H9 (cell line): ENCODE data around the gene UNK. TPM values are rescaled to one million over a fixed set of nuclear protein-coding genes. Genes with fewer than 3 reads are reported as not detected.

Experiments used
- DNase-seq: peaks from one replicate; pipeline ENCODE4 v3.0.0-alpha.2; 2017
- H2AFZ ChIP-seq: one replicate; pipeline ENCODE4 v1.6.1; 2013; ENCODE audit warnings: mild to moderate bottlenecking, low read length, control low read depth, moderate library complexity
- H2AK5ac ChIP-seq: 2 replicates; pipeline ENCODE4 v1.6.1; 2013; ENCODE audit warnings: low read length, control low read depth, mixed read lengths; ENCODE audit not compliant: insufficient read length
- H2BK120ac ChIP-seq: one replicate; pipeline ENCODE4 v1.6.1; 2013; ENCODE audit warnings: low read depth, mild to moderate bottlenecking, low read length, control low read depth, inconsistent platforms; ENCODE audit not compliant: poor library complexity, severe bottlenecking
- H2BK12ac ChIP-seq: 2 replicates; pipeline ENCODE4 v1.6.1; 2013; ENCODE audit warnings: low read length, control low read depth, mixed read lengths, low read depth; ENCODE audit not compliant: insufficient read length
- H2BK15ac ChIP-seq: 2 replicates; pipeline ENCODE4 v1.6.1; 2013; ENCODE audit warnings: low read depth, low read length, control low read depth
- H2BK20ac ChIP-seq: one replicate; pipeline ENCODE4 v1.6.1; 2013; ENCODE audit warnings: low read depth, mild to moderate bottlenecking, low read length, control low read depth, inconsistent platforms; ENCODE audit not compliant: poor library complexity, severe bottlenecking
- H2BK5ac ChIP-seq: 2 replicates; pipeline ENCODE4 v1.6.1; 2013; ENCODE audit warnings: low read length, control low read depth, mixed read lengths; ENCODE audit not compliant: insufficient read length
- H3K14ac ChIP-seq: 2 replicates; pipeline ENCODE4 v1.6.1; 2013; ENCODE audit warnings: low read length, control low read depth; ENCODE audit not compliant: insufficient read depth
- H3K18ac ChIP-seq: 2 replicates; pipeline ENCODE4 v1.6.1; 2013; ENCODE audit warnings: low read depth, mild to moderate bottlenecking, mixed read lengths, low read length, control low read depth; ENCODE audit not compliant: insufficient read length
- H3K23ac ChIP-seq: 2 replicates; pipeline ENCODE4 v1.6.1; 2013; ENCODE audit warnings: low read length, control low read depth, mixed read lengths, low read depth; ENCODE audit not compliant: insufficient read length
- H3K23me2 ChIP-seq: 2 replicates; pipeline ENCODE4 v1.6.1; 2013; ENCODE audit warnings: low read depth, mild to moderate bottlenecking, mixed read lengths, low read length, control low read depth; ENCODE audit not compliant: insufficient read length, poor library complexity, severe bottlenecking
- H3K27ac ChIP-seq: 2 replicates; pipeline ENCODE4 v1.5.1; 2013; ENCODE audit warnings: low read length, control low read depth, mixed read lengths, low read depth; ENCODE audit not compliant: insufficient read length
- H3K27me3 ChIP-seq: 2 replicates; pipeline ENCODE4 v1.6.1; 2013; ENCODE audit warnings: low read length, control low read depth, inconsistent platforms; ENCODE audit not compliant: insufficient read depth
- H3K4ac ChIP-seq: 2 replicates; pipeline ENCODE4 v1.6.1; 2013; ENCODE audit warnings: low read depth, mild to moderate bottlenecking, control low read depth, inconsistent platforms, low read length, moderate library complexity
- H3K4me1 ChIP-seq: 2 replicates; pipeline ENCODE4 v1.6.1; 2013; ENCODE audit warnings: low read length, control low read depth, inconsistent platforms; ENCODE audit not compliant: insufficient read depth
- H3K4me2 ChIP-seq: 2 replicates; pipeline ENCODE4 v1.6.1; 2013; ENCODE audit warnings: low read length, control low read depth, mixed read lengths; ENCODE audit not compliant: insufficient read length, insufficient read depth
- H3K56ac ChIP-seq: 2 replicates; pipeline ENCODE4 v1.6.1; 2013; ENCODE audit warnings: low read depth, mild to moderate bottlenecking, mixed read lengths, low read length, control low read depth; ENCODE audit not compliant: insufficient read length
- H3K79me1 ChIP-seq: 2 replicates; pipeline ENCODE4 v1.6.1; 2013; ENCODE audit warnings: low read depth, mild to moderate bottlenecking, moderate library complexity, low read length, control low read depth, inconsistent platforms; ENCODE audit not compliant: insufficient read depth, poor library complexity, severe bottlenecking
- H3K79me2 ChIP-seq: 2 replicates; pipeline ENCODE4 v1.6.1; 2013; ENCODE audit warnings: low read length, control low read depth, inconsistent platforms; ENCODE audit not compliant: insufficient read depth
- H3K9ac ChIP-seq: 2 replicates; pipeline ENCODE4 v1.6.1; 2013; ENCODE audit warnings: low read length, control low read depth, mixed read lengths; ENCODE audit not compliant: insufficient read length; ENCODE audit errors: extremely low read depth
- H3K9me3 ChIP-seq: one replicate; pipeline ENCODE4 v1.6.1; 2013; ENCODE audit warnings: low read depth, low read length, inconsistent platforms; ENCODE audit not compliant: control insufficient read depth
- H3T11ph ChIP-seq: one replicate; pipeline ENCODE4 v1.6.1; 2013; ENCODE audit warnings: mild to moderate bottlenecking, low read length, control low read depth, inconsistent platforms
- H4K20me1 ChIP-seq: one replicate; pipeline ENCODE4 v1.6.1; 2013; ENCODE audit not compliant: control insufficient read depth, insufficient read length, insufficient read depth
- H4K5ac ChIP-seq: 2 replicates; pipeline ENCODE4 v1.6.1; 2013; ENCODE audit warnings: low read depth, mild to moderate bottlenecking, mixed read lengths, low read length, control low read depth; ENCODE audit not compliant: insufficient read length
- H4K8ac ChIP-seq: replicated peaks from 2 replicates; pipeline ENCODE4 v1.6.1; 2013; ENCODE audit warnings: low read length, control low read depth, mixed read lengths, low read depth; ENCODE audit not compliant: insufficient read length
- H4K91ac ChIP-seq: 2 replicates; pipeline ENCODE4 v1.6.1; 2013; ENCODE audit warnings: low read depth, mild to moderate bottlenecking, moderate library complexity, mixed read lengths, low read length, control low read depth; ENCODE audit not compliant: insufficient read length
- H3K27ac Mint-ChIP-seq, 3 experiments: 2 replicates in 2 of 3; 3 replicates in 1 of 3; pipeline ENCODE4 v1.8.0; 2020 to 2021; ENCODE audit warnings: mixed read lengths in 3 of 3, mild to moderate bottlenecking in 1 of 3, moderate library complexity in 1 of 3
- H3K27me3 Mint-ChIP-seq: 2 replicates; pipeline ENCODE4 v1.8.0; 2021; ENCODE audit warnings: low read depth, mild to moderate bottlenecking, moderate library complexity, mixed read lengths
- H3K36me3 Mint-ChIP-seq, 3 experiments: 2 replicates in 2 of 3; 3 replicates in 1 of 3; pipeline ENCODE4 v1.8.0; 2020 to 2021; ENCODE audit warnings: low read depth in 3 of 3, mixed read lengths in 3 of 3; ENCODE audit not compliant: insufficient read depth in 1 of 3
- H3K4me1 Mint-ChIP-seq, 2 experiments: 2 replicates each; pipeline ENCODE4 v1.8.0; 2020; ENCODE audit warnings: mixed read lengths in 2 of 2
- H3K4me3 Mint-ChIP-seq, 2 experiments: 2 replicates in 1 of 2; 3 replicates in 1 of 2; pipeline ENCODE4 v1.8.0; 2020 to 2021; ENCODE audit warnings: mild to moderate bottlenecking in 2 of 2, mixed read lengths in 2 of 2, moderate library complexity in 1 of 2
- H3K9me3 Mint-ChIP-seq, 2 experiments: 2 replicates in 1 of 2; 3 replicates in 1 of 2; pipeline ENCODE4 v1.8.0; 2020; ENCODE audit warnings: mild to moderate bottlenecking in 2 of 2, mixed read lengths in 2 of 2, moderate library complexity in 1 of 2
- WGBS: extraction: QIAGEN DNeasy Blood & Tissue Kit; methylation state at CpG from one replicate; pipeline ENCODE4 v1.1.7; 2013; ENCODE audit warnings: missing lambda C conversion rate, low lambda C conversion rate, mixed read lengths; ENCODE audit not compliant: insufficient read length; ENCODE audit errors: extremely low coverage; 5-methylcytosine and 5-hydroxymethylcytosine counted together
- total RNA-seq: library from RNA; stranded (reverse); gene quantifications from 2 replicates; pipeline ENCODE4 v1.2.1, GENCODE V29; 2021
- TF ChIP-seq, protein P1 (sequence below): fragments of 200-600 bp; sonication (generic); conservative IDR thresholded peaks from 3 replicates; pipeline ENCODE4 v1.8.0; 2021; ENCODE audit warnings: antibody characterized with exemption, mild to moderate bottlenecking

UNK gene
- total RNA-seq, 1 experiment from 2014 or later = 36.4 TPM

DNA sequence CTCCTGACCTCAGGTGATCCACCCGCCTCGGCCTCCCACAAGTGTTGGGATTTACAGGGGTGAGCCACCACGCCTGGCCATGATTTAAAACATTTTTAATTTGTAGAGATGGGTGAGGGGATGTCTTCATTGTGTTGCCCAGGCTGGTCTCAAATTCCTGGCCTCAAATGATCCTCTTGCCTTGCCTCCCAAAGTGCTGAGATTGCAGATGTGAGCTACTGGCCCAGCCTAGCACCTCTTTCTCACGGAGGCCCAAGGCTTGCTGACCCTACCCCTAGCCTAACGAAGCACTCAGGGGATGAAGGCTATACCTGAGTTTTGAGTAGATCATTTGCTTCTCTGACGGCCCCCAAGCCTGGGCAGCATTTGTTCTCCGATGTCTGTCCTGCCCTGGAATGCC is 26.6 kb downstream of the UNK start:
- Histone ChIP-seq H3K9ac (no peak overlapping the region), H2BK5ac (no peak overlapping the region), H4K8ac (no peak overlapping the region), H4K20me1 (no peaks in the 10 kb centered on the region), H3K4ac (no peak overlapping the region), H2BK120ac (no peak overlapping the region), H2BK15ac (no peak overlapping the region), H3K27ac (no peak overlapping the region), H2AFZ (no peak overlapping the region), H3K4me1 (no peaks in the 10 kb centered on the region), H3K4me2 (no peak overlapping the region), H3K9me3 (no peaks in the 10 kb centered on the region), H3K14ac (no peak overlapping the region), H2AK5ac (no peak overlapping the region), H4K5ac (no peak overlapping the region), H2BK20ac (no peak overlapping the region), H3K23me2 (no peaks in the 10 kb centered on the region), H3K79me1 (no peaks in the 10 kb centered on the region), H3K79me2 (no peaks in the 10 kb centered on the region), H3K27me3 (no peaks in the 10 kb centered on the region), H2BK12ac (no peak overlapping the region), H3K56ac (no peak overlapping the region), H3K18ac (no peak overlapping the region), H3K23ac (no peak overlapping the region), H3T11ph (no peak overlapping the region), H4K91ac (no peak overlapping the region)
- no peak for DNase-seq
- Mint-ChIP-seq H3K27me3 (no peaks in the 10 kb centered on the region), H3K4me3 (no peak overlapping the region), H3K4me1 (no peaks in the 10 kb centered on the region), H3K36me3 (peaks cover 6 to 50% (median 46%) of the 10 kb centered on the region in 3 experiments; a peak in 6 of 7 replicates), H3K9me3 (no peaks in the 10 kb centered on the region), H3K27ac (no peak overlapping the region)
- TF ChIP-seq, protein P1, sequence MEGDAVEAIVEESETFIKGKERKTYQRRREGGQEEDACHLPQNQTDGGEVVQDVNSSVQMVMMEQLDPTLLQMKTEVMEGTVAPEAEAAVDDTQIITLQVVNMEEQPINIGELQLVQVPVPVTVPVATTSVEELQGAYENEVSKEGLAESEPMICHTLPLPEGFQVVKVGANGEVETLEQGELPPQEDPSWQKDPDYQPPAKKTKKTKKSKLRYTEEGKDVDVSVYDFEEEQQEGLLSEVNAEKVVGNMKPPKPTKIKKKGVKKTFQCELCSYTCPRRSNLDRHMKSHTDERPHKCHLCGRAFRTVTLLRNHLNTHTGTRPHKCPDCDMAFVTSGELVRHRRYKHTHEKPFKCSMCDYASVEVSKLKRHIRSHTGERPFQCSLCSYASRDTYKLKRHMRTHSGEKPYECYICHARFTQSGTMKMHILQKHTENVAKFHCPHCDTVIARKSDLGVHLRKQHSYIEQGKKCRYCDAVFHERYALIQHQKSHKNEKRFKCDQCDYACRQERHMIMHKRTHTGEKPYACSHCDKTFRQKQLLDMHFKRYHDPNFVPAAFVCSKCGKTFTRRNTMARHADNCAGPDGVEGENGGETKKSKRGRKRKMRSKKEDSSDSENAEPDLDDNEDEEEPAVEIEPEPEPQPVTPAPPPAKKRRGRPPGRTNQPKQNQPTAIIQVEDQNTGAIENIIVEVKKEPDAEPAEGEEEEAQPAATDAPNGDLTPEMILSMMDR = no peak
- no CpG with 5 or more reads among the region's 7 CpGs for WGBS
